ENCODE data around the gene CCL28. TPM values are rescaled to one million over a fixed set of nuclear protein-coding genes. Genes with fewer than 3 reads are reported as not detected.

The CCL28 gene, protein sequence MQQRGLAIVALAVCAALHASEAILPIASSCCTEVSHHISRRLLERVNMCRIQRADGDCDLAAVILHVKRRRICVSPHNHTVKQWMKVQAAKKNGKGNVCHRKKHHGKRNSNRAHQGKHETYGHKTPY
- 4.0 TPM for total RNA-seq

DNA sequence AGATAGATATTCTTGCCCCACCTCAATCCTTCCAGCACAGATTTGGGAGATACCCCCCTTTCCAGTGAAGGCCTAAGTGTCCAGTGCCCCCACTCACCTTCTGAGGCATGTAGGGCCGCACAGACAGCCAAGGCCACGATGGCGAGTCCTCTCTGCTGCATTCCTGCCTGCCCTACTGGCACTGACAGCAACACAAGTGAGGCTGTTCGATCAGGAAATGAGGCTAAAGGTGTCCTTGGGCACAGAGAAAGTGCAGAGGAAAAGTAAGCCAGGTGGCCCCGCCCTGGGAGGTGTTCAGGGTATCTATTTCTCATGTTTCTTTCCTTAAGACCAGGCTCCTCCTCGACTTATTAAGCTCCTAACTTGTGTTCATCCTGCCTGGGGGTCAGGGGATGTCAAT lies at the start of gene CCL28:
Gene CCL28 (minus strand): TSS at position 236 of the 400 bp plus-strand sequence. CDS start 75 bp downstream, at position 161.

Other genes with a start within 250 kb of the CCL28 start
- 0.70 TPM for gene NIM1K, start 220.2 kb downstream of the CCL28 start, total RNA-seq
- gene HMGCS1, start 99.0 kb downstream of the CCL28 start, total RNA-seq, result 105 TPM
- gene TMEM267, start 71.5 kb upstream of the CCL28 start, total RNA-seq, result 10.3 TPM
- gene C5orf34, start 102.8 kb upstream of the CCL28 start, total RNA-seq, result 6.2 TPM
- gene PAIP1, start 144.7 kb upstream of the CCL28 start, total RNA-seq, result 60.5 TPM
- gene NNT, start 190.8 kb upstream of the CCL28 start, total RNA-seq, result 113 TPM

All from metanephros (tissue), 1 donor.